DMS53 (cell line): ENCODE measurements around the gene ARMCX4.
A peak's percentile ranks its signal among the peaks of the same experiment; 100 is the strongest.
"Not testable (repeated sequence)": the region's sequence is repeated elsewhere in the genome, so short reads cannot be mapped to it uniquely, and the experiment has no call there.

Source experiments
- DNase-seq: peaks from one replicate; lab custom pipeline; 2025; lab: John Stamatoyannopoulos, UW

Gene ARMCX4

DNA sequence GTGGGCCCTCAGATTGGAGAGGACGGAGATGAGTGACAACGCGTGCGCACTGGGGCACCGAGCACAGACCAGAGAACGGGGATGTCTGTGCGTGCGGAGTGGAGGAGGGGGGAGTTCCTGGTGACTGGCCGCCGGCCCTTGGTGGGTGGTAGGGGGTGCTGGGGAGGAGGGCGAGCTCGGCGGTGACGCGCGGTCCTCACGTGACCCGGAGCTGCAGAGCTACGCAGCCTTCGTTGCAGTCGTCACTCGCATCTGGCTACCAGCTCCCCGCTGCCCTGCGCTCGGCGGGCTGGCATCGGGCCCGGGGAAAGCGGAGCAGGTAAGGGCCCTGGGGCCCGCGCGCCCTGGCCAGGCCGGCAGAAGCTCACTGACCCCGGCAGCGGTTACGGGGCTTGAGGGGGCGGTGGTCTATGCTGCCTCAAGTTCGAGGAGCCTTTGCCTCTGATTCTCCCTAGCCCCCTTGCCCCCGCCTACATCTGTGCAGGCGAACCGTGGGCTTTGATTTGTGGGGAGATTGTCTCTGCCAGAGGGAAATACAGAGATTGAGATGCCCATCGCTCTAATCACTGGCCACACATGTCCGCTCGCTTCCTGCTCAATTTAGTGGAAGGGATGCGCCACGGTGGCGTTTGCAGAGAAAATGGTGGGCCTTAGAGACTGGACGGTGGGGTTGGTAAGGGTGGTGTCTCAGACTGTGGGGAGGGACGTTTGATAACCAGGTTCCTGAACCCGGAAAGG is at the start of gene ARMCX4:
ARMCX4 (plus strand) TSS at position 245 of the 738 bp plus-strand sequence. CDS start 3,134 bp downstream, outside the sequence.
- DNase-seq: peak; percentile 83

DNA sequence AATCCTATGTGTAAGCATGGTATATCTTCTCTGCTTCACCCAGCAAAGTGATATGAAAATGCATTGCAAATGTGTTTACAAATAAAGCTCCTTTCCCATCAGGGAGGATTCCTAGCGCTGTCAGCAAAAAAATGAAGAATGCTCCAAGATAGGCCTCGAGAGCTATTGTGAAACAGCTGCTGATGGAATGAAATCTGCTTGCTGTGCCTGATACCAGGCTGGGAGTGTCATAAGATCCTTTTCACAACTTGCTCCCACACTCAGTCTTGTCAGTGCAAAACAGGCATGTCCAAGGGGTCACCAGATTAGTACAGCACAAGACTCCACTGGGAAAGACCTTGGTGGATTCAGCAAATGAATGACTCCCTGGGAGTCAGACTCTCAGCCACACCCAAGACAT is 43.2 kb upstream of the ARMCX4 start:
- DNase-seq: no peak

DNA sequence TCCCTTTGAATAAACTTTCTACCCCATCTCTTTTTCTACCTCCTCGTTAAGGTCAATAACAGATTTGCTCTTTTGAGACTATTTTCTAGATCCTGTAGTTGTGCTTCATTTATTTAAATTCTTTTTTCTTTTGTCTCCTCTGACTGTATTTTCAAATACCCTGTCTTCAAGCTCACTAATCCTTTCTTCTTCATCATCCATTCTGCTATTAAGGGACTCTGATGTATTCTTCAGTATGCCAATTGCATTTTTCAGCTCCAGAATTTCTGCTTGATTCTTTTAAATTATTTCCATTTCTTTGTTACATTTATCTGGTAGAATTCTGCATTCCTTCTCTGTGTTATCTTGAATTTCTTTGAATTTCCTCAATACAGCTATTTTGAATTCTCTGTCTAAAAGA is 36.0 kb upstream of the ARMCX4 start:
- DNase-seq: no peak

DNA sequence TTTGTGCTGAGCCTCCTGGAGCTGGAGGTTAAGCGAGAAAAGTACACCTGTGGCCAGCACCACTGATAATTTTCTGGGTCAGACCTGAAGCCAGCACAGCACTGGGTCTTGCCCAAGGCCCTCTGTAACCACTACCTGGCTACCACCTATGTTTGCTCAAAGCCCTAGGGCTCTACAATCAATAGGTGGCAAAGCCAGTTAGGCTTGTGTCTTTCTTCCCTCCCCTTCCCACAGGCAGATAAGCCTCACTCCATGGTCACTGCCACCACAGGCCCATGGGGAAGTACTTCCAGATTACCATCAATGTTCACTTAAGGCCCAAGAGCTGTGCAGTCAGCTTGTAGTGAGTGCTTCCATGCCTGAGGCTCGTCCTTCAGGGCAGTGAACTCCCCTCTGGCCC is 35.2 kb upstream of the ARMCX4 start:
- DNase-seq: no peak

DNA sequence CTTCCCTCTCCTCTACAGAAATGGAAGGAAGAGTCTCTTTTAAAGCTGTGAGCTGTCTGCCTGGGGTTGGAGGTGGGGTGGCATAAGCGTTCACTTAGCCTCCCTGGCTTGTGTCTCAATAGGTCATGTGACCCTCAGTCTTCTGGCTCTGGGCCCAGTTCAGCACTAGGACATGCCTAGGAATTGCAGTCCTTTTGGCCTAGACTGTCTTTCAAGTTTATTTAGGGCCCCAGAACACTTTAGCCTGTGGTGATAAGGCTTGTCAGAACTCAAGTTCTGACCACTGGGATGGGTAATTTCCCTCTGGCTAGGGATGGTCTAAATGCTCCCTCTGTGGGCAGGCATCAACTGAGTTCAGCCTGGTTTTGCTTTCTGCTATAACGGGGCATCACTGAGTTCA is 34.3 kb upstream of the ARMCX4 start:
- DNase-seq: no peak

DNA sequence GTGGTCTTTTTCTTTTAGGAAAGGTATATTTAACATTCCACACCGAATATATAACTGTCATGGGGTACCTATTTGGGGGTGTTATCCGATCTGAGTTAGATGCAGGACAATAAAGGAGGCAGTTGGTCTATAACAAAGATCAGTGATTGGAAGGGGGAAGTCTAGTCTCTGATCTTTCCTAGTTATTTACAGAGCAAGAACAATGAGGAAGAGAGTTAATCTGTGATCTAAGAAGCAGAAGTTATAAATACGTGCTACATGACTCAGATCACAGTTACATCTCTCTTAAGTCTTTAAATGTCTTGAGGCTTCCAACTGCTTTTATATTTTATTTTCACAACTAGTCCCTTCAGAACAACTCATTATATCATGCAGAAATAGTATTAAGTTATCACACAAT is 33.2 kb upstream of the ARMCX4 start:
- no peak for DNase-seq

DNA sequence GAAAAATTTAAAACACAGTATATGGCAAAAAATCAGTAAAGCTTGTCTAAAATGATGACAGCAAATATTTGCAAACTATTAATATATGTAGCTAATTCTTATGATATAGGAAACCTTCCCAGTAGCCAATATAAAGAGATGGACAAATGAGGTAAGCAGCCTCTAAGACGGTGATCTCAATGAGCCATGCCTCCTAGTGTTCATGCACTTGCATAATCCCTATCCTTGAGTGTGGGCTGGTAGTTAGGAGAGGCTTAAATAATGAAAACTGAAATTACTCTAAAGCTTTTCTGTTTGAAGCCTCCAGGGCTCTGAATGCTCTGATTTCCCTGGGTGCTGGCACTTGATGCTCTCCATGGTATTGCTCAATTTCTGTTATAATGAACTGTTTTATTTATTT is 24.6 kb upstream of the ARMCX4 start:
- peak; percentile 2 for DNase-seq

- peak; percentile 73 for DNase-seq
Observed at GRCh38 chrX:101462892-101463291, 22.4 kb upstream of the ARMCX4 start.

- no peak for DNase-seq
Observed at GRCh38 chrX:101478366-101478765, 6.9 kb upstream of the ARMCX4 start.

DNA sequence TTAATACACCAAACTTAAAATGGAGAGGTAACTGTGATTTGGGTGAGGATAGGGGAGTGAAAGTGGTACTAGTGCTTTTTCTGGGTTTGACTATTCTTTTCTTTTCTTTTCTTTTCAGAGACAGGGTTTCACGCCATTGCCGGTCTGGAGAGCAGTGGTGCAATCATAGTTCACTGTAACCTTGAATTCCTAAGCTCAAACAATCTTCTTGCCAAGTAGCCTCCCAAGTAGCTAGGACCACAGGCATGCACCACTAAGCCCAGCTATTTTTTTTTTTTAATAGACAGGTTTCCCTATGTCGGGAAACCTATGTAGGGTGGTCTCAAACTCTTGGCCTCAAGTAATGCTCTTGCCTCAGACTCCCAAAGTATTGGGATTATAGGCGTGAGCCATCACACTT is 3.0 kb upstream of the ARMCX4 start:
- DNase-seq: no peak

DNA sequence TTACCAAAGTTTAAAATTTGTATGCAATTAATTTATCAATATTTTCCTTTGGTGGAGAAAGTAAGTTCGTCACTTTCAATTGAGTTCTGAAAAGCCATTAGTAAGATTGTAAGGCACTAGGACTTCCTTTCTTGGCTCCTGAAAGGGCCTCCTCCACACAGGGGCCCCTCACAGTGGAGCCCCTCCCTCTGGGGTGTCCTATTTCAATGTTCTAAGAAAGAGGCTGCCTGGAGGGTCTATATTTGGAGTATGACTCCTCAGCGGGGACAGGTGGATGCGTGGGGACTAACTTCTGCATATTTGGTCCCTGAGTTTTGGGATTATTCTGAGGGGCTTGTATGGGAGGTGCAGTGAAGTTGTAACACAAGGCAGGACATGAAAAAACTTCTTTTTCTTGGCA is 1.6 kb upstream of the ARMCX4 start:
- no peak for DNase-seq

DNA sequence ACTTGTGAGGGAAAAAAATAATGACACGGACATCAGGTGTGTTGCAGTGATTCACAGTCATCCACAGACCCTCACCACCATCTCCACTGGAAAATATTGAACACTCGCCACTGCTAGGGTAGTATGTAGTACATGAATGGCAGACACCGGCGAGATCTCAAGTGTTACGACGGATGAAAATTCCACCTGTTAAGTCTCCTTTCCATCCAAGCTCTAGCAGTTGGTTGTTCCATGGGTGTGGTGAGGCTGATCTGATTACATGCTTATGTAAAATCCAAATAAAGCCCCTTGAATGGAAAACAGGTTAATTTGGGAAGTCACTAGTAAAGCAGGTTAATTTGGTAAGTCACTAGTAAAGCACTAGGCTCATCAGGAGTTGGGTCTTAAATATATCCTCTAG is 1.1 kb upstream of the ARMCX4 start:
- DNase-seq: no peak

- DNase-seq: no peak
Observed at GRCh38 chrX:101488796-101489195, 3.5 kb downstream of the ARMCX4 start.

- no peak for DNase-seq
Observed at GRCh38 chrX:101491943-101492342, 6.7 kb downstream of the ARMCX4 start.

- DNase-seq: no peak
Observed at GRCh38 chrX:101493225-101493624, 8.0 kb downstream of the ARMCX4 start.

DNA sequence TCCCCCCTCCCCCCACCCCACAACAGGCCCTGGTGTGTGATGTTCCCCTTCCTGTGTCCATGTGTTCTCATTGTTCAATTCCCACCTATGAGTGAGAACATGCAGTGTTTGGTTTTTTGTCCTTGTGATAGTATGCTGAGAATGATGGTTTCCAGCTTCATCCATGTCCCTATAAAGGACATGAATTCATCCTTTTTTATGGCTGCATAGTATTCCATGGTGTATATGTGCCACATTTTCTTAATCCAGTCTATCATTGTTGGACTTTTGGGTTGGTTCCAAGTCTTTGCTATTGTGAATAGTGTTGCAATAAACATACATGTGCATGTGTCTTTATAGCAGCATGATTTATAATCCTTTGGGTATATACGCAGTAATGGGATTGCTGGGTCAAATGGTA is 17.7 kb downstream of the ARMCX4 start:
- DNase-seq: not testable (repeated sequence)

DNA sequence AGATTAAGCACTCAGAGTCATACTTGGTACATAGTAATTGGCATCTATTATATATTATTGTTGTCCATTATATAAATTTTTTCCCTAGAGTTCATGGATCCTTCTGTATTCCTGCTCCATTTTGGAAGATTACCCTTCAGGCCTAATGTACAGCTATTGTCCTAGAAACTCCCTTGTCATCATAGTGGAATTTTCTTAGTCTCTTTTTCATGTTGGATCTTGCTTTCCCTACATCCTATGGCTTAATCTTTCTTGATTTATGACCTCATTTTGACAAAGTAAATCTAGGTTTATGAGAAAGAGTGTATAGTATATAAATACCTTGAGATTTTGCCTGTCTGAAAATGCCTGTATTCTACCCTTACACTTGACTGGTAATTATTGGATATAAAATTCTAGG is 22.1 kb downstream of the ARMCX4 start:
- DNase-seq: no peak

- no peak for DNase-seq
Observed at GRCh38 chrX:101507986-101508385, 22.7 kb downstream of the ARMCX4 start.

DNA sequence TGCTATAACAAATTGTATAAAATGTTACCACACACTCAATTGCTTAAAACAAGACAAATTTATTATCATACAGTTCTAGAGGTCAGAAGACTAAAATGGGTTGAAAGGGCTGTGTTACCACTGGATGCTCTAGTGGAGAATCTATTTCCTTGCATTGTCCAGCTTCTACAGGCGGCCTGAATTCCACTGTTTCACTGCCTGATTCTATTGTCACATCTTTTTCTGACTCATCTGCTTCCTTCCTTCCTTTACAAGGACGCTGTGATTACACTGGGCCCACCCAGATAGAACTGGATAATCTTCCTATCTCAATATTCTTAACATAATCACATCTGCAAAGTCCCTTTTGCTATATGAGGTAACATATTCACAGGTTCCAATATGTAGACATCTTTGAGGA is 45.7 kb downstream of the ARMCX4 start:
- no peak for DNase-seq
